T-helper 1 cell (primary cell): ENCODE results near the gene KRT7.
"Not testable (repeated sequence)": the region's sequence is repeated elsewhere in the genome, so short reads cannot be mapped to it uniquely, and the experiment has no call there.

Experiments
- DNase-seq, 5 donors: peaks; one replicate each; pipeline ENCODE4 v3.0.0-alpha.2; 2012 to 2020

Gene KRT7

GRCh38 chr12:52230364-52231281 is 2.4 kb upstream of the KRT7 start:
- DNase-seq: no peak

GRCh38 chr12:52231305-52232202 is 1.5 kb upstream of the KRT7 start:
- DNase-seq: no peak

DNA sequence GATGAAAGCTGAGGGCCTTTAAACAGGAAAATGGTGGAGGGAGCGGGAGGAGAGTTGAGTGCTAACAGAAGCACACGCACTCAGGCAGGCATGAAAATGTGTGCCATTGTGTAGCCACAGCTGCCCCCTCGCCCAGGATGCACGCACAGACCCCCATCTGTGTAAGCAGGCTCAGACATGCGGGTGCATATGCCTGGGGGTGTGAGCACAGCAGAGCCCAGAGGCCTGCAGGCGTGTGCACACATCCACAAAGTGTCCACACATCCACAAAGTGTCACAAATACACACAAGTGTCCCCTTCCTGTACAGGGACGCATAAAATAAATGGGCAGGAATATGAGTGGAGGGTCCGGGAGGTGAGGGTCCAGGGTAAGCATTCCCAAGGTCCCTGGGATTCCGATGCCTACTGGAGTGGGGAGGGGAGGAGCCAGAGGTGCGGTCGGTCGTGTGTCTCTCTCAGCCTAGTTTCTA is 805 bp upstream of the KRT7 start:
- no peak for DNase-seq

DNA sequence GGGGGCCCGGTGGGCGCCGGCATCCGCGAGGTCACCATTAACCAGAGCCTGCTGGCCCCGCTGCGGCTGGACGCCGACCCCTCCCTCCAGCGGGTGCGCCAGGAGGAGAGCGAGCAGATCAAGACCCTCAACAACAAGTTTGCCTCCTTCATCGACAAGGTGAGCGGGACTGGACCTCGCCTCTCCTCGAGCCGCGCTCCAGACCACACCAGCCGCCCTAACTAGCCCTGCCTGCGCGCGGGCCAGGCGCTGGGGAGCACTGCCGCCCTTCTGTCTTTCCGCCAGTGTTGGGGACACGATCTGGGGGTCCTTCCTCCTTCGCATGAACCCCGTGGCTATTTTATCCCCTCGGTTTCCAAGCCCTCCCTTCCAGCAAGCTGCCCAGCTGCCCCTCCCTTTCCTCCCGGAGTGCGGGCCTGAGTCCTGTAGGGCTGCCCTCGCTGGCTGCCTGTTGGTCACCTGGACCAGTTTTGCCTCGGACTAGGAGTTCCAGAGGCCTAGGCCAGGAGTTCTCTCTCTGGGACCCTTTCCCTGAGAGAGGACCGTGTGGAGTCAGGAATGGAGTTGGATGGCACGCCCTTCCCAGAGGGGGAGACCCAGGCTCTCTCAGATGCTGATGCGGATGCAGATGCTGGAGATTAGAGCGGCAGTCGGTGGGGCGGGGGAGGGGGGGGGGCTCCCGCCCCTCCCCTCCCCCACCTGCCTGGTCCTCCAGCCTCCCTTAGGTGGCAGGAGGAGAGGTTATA is 592 bp downstream of the KRT7 start:
- DNase-seq: no peak

- no peak for DNase-seq
These were observed 1.3 kb downstream of the KRT7 start for GRCh38 chr12:52234223-52234810.

DNA sequence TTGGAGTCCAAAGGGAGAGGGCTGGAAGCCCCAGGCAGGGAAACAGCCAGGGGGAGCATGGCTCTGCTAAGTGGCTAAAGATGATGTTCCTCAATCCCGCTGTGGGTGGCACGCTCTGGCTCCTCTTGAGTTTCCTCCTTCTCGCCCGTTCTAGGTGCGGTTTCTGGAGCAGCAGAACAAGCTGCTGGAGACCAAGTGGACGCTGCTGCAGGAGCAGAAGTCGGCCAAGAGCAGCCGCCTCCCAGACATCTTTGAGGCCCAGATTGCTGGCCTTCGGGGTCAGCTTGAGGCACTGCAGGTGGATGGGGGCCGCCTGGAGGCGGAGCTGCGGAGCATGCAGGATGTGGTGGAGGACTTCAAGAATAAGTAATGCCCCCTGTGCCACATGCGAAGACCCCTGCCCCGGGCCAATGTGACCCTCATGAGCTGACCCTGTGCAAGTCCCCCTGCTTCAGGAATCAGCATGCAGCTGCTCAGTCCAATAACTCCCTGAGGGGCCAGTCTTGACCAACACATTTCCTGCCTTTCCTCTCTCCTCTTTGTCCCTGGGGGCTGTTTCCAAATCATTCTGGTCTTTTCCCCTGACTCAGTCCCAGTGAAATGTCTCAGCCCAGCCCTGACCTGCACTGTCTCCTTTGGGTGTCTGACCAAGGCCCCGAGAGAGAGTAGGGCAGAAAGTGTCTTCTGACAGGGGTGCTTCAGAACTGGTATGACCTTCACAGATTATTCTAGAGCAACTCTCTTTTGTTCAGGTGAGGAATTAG is 2.1 kb downstream of the KRT7 start:
- DNase-seq: no peak

DNA sequence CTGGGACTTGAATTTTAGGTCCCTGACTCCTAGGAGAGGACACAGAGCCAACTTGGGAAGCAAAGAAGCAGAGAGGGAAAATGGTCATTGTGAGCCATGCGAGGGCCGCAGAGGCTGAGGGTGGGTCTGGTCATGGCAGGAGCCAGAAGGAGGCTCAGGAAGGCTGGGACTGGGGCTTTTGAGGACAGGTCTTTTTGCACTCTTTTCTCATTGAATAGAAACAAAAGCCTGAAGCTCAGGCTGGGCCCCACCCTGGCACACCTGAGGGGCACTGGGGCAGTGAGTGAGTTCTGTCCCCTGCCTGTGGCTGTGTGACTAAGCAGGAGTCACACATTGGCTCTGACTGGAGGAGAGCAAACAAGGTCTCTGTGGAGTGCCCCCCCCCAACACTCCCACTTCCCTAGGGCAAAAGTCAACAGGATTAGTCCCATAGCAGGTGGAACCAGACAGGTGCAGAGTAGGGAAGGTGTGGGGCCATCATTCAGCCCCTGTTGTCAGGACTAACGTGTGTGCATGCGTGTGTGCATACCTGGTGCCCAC is 2.8 kb downstream of the KRT7 start:
- no peak for DNase-seq

- DNase-seq: no peak
These were observed 3.5 kb downstream of the KRT7 start for GRCh38 chr12:52236386-52237050.

GRCh38 chr12:52238207-52238840 is 5.3 kb downstream of the KRT7 start:
- DNase-seq: no peak

DNA sequence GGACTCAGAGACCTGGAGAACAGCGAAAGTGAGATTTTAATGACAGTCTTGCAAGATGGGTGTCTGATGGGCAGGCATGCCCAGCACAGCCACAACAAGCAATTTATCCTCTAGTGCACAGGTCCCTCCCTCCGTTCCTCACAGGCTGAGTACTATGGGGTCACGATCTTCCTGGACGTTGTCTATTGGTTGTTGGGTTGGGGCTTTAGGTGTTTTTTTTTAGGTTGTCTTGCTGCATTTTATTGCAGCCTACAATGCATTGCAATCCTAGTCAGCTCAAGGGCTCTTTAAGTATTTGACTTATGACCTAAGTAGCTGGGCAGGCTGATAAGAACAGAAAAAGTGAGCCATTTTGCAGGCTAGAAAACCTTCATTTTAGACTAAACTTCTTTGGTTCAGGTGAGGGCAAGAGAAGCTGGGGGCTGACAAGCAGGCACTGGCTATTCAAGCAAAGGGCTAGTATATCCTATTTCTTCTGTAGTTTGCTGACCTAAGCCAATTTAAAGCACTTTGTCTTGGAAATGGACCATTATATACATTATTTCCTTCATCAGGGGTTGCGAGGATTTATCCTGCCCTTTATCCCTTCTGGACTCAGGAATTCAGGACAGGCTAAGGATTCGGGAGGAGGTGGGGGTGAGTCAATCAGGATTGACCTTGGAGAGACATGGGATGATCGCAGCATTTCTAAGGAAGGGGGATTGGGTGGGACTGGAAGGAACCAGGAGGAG is 6.0 kb downstream of the KRT7 start:
- no peak for DNase-seq

GRCh38 chr12:52239767-52240166 is 6.7 kb downstream of the KRT7 start:
- DNase-seq: no peak

- not testable (repeated sequence) for DNase-seq
These were observed 7.2 kb downstream of the KRT7 start for GRCh38 chr12:52240247-52240646.

DNA sequence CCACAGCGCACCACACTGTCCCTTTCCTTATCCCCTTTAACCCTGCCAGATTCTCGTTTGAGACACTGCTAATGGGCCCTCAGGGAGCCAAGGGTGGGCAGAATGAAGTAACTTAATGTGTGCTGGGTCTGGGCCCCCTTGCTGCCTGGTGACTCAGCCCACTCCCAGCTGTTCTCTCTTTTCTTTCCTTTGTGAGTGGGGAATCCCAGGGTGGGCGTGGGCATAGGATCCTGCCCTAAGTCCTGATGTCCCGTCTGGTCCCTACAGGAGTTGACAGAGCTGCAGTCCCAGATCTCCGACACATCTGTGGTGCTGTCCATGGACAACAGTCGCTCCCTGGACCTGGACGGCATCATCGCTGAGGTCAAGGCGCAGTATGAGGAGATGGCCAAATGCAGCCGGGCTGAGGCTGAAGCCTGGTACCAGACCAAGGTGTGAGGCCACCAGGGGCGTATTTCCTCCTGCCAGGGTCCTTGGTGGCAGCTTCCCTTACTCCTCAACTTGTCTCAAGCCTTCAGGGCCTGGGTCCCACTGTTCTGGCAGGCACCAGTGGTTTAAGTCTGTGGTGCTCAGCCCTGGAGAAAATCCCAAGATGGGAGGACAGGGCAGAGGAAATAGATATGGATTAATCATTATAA is 8.3 kb downstream of the KRT7 start:
- DNase-seq: no peak

DNA sequence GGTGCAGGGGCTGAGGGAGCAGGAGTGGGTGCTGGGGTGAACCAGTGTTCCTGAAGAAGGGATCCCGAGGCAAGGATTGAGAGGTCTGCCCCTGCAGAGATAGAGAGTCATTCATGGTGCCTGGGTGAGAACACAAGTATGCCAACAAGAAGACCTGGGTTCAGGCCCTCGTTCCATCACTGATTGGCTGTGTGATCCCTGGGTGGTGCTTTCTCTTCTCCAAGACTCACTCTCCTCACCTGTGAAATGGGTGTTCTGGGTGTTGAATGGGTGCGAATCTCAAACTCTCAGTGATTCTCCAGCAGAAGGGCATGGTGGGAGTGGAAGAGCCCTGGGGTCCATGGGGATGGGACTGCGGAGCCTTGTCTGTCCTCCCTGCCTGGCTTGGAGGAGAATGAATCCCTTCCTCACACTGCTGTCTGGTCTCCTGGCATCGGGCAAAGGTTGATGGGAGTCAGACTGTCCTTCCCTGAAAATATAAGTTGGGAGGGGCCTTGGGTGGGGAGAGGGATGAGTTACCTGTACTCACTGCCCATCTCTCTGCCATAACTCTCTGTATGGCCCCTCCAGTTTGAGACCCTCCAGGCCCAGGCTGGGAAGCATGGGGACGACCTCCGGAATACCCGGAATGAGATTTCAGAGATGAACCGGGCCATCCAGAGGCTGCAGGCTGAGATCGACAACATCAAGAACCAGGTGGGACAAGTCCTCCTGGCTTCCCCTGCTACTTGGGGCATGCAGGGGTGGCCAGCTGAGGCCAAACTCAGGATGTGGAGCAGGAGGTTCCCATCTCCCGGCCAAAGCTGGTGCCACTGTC is 9.6 kb downstream of the KRT7 start:
- no peak for DNase-seq

DNA sequence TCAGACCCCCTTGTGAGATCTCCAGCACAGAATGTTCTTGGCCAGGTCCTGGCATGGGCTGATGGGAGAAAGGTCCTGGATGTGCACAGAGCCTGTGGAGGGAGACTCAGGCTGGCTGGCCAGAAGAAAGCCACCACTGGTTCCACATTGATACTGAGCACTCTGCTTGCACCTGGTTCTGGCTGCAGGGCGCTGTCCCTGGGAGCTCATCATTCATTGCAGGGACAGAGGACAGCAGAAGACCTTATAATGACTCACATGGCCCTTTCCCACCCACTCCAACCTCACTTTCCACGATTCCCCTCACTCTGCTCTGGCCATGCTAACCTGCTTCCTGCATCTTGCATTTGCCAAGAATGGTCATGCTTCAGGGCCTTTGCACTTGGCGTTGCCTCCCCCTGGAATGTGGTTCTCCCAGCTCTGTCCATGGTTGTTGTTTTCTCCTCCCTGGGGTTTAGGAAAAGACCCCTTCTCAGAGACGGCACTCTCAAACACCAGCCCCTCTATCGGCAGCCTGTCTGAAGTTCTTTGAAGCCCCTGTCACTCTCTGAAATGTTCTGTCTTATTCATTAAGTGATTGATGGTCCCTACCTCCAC is 10.3 kb downstream of the KRT7 start:
- no peak for DNase-seq

GRCh38 chr12:52243856-52244614 is 11.0 kb downstream of the KRT7 start:
- peak in 4 of 5 donors; percentile 17 to 81 (median 30) for DNase-seq

DNA sequence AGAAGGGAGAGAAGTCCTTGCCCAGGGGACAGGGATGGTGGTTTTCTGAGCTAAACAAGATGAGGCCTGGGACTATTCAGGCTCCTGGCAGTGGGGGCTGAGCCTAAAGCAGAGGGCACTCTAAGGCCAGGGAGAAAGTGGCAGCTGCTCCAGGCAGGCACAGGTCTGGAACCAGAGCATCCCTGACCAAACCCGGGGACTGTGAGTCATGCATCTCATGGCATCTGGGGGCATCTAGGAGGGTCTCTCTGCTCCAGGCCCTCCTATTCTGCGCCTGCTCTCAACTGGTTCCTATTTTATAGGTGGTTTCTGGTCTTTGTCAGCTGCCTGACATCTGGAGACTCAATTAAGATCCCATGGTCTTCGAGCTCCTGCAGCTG is 11.6 kb downstream of the KRT7 start:
- DNase-seq: no peak
